GM19467 (cell line): Measurements from ENCODE around the gene GLG1.

Experiments
- ATAC-seq: cut with Tn5 transposase; IDR thresholded peaks from one replicate; pipeline ENCODE4 v1.9.1; 2021; ENCODE audit warnings: mild to moderate bottlenecking, moderate library complexity; ENCODE audit not compliant: unreplicated experiment

The GLG1 gene

DNA sequence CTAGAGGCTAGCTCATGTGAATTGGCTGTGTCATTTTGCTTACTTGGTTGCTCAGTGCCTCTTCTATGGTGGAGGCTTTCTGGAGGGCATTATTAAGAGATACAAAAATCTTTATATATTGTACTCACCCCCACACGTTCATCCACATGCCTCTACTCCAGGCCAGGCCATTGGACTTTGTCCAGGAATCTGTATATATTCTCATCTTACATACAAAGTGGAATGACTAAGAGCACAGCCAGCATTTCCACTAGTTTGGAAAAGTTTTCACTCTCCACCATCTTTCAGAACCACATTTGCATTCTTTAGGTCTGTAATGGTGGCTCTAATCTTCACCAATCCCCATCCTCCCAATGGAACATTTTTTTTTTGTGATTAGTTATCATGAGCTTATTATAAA is 4.8 kb upstream of the GLG1 start:
- no peak for ATAC-seq

DNA sequence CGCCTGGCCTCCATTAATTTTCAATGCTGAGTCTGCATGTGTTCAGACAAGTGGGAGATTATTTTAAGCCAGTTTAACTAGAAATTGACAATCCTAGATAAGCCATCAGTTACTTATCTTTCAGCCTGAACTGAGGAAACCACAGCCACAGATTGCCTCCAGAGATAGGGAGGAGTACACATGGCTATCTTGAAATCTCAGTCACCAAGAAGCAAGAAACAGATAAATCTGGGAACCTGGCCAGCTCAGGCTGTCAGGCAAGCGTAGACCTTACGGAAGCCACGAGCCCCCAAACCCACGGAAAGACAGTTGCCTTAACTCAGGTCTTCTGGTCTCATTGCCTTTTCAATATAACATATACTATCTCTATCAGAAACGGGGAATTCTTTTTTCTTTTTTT is 2.0 kb upstream of the GLG1 start:
- no peak for ATAC-seq

DNA sequence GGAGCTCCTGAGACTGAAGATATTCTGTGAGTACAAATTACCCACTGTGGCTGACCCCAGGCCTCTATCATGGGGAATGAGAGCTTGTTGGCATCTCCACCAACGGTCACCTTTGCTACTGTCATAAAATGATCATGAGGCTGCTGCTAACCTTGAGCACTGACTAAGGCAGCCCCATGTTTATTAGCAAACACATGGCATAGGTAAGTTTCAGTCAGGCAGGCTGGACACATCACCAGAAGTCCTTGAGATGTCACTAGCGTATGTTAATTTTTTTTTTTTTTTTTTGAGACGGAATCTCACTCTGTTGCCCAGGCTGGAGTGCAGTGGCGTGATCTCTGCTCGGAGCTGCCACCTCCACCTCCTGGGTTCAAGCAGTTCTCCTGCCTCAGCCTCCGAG is 1.5 kb upstream of the GLG1 start:
- no peak for ATAC-seq

DNA sequence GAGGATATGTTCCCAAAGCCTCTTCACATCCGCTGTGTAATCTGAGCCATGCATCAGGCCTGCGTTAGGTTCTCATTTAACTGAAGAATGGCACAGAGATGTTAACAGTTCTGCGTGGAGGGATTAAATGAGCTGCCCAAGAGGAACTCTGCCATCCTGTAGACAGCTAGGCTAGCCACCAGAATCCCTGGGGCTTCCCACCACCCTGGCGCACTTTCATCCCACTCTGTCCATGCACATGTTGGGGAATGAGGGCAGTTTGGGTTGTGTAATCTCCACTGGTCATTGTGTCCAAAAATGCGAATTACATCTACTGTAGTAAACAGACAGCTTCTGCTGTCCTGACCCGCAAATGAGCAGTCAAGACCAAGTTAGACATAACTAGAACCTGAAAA is 1.0 kb upstream of the GLG1 start:
- no peak for ATAC-seq

DNA sequence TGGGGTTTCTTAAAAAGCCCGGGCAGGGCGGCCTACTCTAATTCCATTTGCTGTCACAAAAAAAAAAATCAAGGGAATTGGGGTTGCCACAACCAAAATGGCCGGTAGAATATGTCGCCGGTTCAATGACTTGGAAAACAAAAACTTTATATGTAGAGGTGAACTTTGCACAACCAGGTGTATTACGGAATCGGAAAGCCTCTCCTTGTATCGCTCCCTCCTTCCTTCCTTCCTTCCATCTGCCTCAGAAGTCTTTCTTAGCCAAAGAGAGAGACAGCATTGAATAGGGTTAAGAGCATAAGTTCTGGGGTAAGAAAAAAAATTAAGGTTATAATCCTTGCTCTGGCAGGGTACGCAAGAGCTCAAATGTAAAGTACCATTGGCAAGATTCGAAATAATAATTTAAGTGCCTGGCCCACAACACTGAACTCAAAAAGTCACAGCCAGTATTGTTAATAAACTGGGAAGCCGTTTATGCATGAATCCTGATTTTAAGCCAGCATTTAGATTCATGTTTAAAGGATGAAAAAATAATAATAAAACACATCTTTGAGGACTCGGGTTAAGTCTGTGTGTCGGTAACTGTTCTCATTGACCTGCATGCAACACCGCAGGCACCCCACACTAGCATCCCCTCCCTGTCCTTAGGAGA is 522 bp upstream of the GLG1 start:
- ATAC-seq = peak; percentile 17

DNA sequence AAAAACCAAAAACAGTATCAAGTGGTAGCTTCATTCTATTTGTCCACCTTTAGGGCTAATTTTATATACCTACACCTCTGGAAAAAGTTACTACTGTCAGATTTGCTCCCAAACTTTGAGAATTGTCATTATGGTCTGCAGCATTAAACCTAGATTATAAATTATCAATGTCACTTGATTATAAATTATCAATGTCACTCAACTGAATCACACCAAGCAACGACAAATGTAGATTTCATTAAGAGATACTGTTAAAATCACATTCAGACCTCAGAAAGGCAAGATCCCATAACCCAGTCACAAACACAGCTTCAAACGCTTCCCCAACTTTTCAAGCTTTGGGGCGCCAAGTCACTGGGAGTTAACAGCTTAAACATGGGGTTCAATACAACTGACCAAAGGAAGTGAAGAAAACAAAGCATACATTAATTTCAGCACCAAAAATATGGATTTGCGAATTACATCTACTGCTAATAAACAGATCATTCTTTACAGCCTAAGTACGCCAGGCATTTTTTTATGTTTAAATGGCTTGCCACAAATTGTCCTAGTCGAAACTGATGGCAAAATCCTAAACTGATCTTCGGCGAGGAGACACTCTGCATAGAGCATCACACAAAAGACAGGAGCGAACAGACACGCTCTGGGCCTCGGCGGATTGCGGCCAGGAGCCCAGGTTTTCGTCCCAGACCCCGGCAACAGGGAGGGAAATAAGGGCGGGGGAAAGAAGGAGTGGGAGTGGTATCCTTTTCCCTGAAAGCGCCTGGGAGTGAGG is 981 bp downstream of the GLG1 start:
- no peak for ATAC-seq

DNA sequence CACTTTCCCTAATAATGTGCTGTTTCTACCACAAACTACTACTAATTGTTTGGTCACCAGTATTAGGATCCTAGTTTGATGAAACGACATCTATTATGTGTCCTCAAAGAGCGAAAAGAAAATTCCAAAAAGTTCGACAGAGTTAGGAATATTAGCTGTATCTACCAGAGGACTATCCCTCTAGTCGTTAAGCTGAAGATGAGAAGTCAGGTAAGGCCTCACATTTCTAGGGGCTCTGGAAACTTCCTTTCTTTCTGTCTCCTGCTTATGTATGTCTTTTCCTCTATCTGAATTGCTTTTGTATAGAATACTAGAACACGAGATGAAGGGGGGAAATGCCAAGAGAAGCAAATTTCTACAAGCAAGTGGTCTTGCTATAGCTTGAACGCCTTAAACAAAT is 1.6 kb downstream of the GLG1 start:
- ATAC-seq = no peak

DNA sequence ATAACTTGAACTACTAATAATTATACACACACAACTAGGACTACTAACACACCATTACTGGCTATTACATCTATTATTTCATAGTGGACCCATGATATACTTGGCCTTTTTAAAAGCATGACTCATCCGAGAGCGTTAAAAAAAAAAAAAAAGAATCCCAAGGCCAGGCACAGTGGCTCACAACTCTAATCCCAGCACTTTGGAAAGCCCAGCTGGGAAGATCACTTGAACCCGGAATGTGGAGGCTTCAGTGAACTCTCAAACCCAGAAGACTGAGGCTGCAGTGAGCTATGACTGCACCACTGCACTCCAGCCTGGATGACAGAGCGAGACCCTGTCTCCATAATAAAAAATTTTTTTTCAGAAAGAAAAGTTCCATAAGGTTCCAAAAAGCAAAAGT is 3.1 kb downstream of the GLG1 start:
- ATAC-seq = no peak

DNA sequence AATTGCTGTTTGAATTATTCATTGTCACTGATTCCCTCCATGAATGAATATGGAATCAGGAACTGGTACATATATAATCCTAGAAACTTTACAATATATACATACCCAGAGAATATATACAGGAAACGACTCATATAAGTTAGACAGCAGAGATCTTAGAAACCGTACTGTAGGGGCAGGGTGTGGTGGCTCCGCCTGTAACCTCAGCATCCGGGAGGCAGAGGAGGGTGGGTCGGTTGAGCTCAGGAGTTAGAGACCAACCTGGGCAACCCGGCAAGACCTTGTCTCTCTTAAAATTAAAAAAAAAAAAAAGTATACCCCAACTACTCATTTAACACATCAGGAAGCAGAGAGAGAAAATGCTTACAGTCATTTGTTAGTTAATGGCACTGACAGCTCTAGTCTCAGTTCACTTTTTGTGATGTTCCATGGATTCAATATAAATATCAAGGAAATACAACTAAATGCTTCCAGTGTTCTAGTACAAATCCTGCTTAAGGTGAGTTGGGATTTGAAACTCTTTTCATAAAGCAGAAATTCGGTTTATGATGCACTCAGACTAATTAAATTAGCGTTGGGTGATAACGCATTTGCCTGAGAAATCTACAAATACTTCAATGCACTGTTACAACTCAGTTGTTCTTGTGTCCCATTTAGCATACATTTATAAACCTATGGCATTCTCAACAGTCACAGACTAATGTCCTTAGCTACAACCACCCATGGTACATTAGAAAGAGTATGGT is 5.6 kb downstream of the GLG1 start:
- no peak for ATAC-seq

DNA sequence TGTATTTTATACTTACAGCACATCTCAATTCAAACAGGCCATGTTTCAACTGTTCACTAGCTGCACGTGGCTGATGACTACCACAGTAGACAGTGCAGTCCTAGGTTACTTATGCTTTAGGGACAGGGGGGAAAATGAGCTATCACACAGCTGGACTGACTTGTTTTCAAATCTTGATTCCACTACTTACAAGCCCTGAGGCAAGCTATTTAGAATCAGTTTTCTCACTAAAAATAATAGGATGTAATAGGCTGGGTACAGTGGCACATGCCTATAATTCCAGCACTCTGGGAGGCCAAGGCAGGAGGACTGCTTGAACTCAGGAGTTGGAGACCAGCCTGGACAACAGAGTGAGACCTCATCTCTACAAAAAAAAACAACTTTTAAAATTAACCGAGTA is 10.3 kb downstream of the GLG1 start:
- ATAC-seq = no peak

DNA sequence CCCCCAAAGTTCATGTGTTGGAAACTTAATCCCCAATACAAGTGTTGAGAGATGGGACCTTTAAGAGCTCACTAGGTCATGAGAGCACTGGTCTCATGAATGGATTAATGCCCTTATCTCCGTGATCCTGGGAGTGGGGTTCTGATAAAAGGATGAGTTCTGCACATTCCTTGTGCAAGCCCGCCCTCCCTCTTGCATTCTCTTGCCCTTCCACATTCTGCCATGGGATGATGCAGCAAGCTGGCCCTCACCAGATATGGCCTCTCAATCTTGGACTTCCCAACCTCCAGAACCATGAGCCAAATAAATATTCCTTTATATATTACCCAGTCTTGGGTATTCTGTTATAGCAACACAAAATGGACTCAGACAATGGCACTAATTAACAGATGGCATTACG is 14.1 kb downstream of the GLG1 start:
- ATAC-seq = no peak

DNA sequence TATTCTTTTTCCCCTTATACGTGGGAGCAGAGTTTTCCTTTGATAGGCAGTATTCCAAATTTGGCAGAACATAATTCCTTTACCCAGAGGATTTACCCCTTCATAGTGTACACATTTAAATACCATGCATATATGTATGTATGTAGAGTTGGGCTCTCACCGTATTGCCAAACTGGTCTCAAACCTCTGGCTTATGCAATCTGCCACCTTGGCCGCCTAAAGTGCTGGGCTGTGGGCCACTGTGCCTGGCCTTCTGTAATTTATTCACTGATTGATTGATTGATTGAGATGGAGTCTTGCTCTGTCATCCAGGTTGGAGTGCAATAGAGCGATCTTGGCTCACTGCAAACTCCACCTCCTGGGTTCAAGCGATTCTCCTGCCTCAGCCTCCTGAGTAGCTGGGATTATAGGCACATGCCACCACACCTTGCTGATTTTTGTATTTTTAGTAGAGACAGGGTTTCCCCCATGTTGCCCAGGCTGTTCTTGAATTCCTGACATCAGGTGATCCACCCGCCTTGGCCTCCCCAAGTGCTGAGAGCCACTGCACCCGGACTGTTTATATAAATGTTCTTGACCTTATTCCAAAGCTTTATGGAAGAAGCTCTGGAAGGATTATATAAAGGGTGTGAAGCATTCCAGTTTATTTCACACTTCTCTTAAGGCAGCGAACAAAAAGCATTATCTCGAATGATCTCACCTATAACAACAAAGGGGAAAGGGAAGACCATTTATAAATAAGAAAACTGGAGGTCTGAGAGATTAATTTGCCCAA is 14.9 kb downstream of the GLG1 start:
- no peak for ATAC-seq

DNA sequence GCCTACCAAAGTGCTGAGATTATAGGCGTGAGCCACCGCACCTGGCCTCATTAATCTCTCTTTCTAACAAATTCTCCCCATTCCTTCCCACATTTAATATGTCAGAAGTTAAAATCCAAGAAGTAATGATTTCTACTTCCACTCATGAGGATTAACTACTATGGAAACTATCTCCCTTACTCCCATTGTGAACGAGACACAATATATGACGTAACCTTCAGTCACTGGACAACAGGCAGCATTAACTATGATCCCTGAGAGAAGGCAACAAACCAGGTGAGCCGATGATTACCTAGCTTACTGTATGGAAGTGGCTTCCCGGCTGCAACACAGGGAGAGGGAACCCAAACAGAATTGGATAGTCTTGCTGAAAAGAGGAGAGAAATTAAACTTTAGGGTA is 20.0 kb downstream of the GLG1 start:
- no peak for ATAC-seq

DNA sequence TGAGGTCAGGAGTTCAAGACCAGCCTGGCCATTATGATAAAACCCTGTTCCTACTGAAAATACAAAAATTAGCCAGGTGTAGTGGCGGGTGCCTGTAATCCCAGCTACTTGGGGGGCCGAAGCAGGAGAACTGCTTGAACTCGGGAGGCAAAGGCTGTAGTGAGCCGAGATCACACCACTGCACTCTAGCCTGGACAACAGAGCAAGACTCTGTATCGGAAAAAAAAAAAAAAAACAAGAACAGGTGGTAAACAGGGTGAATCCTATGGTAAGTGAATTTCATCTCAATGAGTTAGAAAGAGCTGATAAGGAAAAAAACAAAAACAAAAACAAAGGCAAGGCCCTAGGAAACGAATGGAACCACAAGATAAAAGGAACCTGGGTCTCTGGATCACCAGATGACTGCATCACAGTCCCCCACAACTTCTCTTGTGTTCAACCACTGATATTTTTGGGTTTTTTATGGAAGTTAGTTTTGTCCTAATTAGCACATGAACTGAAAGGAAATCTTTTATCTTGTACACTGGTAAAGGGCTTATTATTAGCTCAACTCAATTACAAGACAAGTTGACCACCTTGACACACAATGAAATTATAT is 21.0 kb downstream of the GLG1 start:
- no peak for ATAC-seq

DNA sequence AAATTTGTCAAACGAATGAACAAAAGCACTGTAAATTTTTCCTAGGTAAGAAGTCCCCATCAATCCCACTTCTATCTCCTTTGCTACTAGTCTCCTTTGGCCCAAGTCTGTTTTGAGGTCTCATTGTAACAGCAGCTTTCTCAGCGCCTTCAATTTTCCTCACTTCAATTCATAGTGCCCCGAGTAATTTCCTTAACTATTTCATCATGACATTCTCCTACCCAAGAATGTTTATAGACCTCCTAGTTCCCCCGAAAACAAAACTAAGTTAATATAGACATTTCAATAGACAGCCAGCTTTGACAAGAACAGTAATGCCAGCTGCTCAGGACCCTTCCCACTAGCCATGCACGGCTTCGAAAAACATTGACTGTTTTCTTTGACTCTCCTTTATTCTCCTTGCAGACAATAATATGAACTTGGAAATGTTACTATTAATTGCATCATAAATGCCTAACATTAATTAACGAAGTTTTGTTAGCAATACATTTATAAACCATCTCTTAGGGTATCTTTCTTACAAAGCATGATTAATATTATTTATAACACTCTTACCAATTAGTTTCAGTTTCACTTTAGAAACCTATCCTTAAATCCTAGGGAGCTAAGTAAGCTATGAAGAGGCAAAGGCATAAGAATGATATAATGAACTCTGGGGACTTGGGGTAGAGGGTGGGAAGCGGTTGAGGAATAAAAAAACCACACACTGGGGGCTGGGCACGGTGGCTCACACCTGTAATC is 22.8 kb downstream of the GLG1 start:
- no peak for ATAC-seq

DNA sequence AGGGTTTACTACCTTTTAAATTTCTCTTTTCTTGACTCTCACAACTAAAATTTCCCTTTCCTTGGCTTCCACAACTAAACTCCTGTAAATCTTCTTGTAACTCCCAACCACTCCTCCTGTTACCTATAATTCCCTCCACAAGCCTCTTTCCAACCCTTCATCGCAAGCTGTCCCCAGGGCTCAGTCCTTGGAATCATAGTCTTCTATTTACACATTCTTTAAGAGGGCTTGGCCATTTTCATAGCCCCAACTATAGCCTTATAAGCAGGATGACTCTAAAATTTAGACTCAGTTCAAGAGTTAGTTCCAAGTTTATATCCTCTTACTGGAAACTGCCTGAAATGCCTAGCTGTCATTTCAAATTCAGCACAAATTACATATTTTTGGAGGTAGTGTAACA is 23.9 kb downstream of the GLG1 start:
- ATAC-seq = no peak

DNA sequence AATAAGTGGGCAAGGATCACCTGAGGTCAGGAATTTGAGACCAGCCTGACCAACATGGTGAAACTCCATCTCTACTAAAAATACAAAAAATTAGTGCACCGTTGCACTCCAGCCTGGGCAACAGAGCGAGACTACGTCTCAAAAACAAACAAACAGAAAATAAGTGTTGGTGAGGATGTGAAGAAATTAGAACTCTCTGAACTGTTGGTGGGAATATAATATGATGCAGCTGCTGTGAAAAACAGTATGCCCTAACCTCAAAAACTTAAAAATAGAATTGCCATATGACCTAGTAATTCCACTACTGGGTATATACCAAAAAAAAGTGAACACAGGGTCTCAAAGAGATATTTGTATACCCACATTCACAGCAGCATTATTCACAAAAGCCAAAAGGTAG is 26.1 kb downstream of the GLG1 start:
- no peak for ATAC-seq

DNA sequence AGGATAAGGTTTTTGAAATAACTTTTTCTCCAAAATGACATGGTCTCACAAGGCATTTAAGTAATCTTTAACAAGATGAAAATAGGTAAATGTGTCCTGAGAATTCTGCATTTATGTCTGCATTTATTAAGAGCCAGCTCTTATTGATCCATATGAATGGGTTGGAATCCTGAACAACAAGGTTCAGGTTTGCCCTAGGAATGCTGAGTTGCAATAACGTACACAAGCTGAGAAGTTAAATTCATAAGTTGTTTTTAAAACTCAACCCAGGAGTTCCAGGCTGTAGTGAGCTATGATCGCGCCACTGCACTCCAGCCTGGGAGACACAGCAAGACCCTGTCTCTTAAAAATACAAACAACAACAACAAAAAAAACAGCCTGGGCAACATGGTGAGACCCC is 28.1 kb downstream of the GLG1 start:
- no peak for ATAC-seq

DNA sequence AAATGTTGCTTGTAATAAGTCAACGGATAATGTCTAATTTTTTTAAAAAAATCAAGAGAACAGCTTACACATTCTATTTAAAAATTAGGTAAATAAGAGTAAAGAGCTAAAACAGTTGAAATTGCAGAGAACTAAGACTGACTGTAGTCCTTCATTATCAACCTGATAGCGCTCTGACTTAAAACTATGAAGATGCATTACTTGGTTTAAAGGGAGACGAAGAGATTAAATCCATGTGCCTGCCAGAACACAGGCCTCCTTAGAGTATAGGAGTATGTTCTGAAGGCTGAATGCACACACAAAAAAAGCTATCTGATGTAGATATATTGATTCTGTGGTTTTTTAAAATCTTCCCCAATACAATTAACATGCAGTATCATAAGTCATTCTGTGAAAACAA is 28.5 kb downstream of the GLG1 start:
- ATAC-seq = no peak

DNA sequence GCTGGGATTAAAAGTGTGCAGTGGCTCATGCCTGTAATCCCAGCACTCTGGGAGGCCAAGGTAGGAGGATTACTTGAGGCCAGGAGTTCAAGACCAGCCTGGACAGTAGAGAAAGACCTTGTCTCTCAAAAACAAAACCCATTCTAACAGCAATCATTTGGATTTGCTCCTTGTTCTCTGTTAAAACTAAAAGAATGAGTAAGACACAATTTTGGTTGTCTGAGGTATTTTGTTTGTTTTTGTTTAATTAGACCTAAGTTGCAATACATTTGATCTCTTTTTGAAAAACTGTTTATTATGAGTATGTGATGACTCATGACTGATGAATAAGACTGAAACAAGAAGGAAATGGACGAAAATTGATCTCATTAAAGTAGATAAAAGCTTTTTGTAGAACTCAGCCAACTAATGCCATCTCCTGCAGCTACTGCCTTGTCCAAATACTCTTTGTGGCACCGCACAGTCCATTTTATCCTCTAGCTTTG is 29.0 kb downstream of the GLG1 start:
- ATAC-seq = no peak
